WTC11 (cell line): ENCODE measurements around the gene SLC6A15. TPM values are rescaled to one million over a fixed set of nuclear protein-coding genes. Genes with fewer than 3 reads are reported as not detected.

Experiments
- ATAC-seq: fragments of 200-7000 bp; cut with Tn5 transposase; 2 replicates; pipeline ENCODE4 v1.10.0; 2021; ENCODE audit warnings: mild to moderate bottlenecking, moderate library complexity
- CTCF ChIA-PET: fragments of 300-600 bp; sonication (Branson Sonifier 250); formaldehyde crosslinking; loops from one replicate; lab custom pipeline; 2021; ENCODE audit warnings: antibody characterized with exemption; lab: Charles Lee
- POLR2A ChIA-PET: fragments of 350-600 bp; sonication (Branson Sonifier 250); formaldehyde crosslinking; loops from one replicate; lab custom pipeline; 2021; ENCODE audit warnings: antibody characterized with exemption; lab: Charles Lee
- DNase-seq: peaks from one replicate; pipeline ENCODE4 v3.0.0; 2021; ENCODE audit warnings: low spot score
- H3K27ac Mint-ChIP-seq: 2 replicates; pipeline ENCODE4 v1.8.0; 2021; ENCODE audit warnings: mixed read lengths
- H3K27me3 Mint-ChIP-seq: 2 replicates; pipeline ENCODE4 v1.8.0; 2021; ENCODE audit warnings: low read depth, mild to moderate bottlenecking, moderate library complexity, mixed read lengths
- H3K36me3 Mint-ChIP-seq: 2 replicates; pipeline ENCODE4 v1.8.0; 2021; ENCODE audit warnings: mixed read lengths
- H3K4me1 Mint-ChIP-seq: 2 replicates; pipeline ENCODE4 v1.8.0; 2022; ENCODE audit warnings: mixed read lengths
- H3K4me3 Mint-ChIP-seq: 2 replicates; pipeline ENCODE4 v1.8.0; 2021; ENCODE audit warnings: mild to moderate bottlenecking, moderate library complexity, mixed read lengths
- H3K9me3 Mint-ChIP-seq: 2 replicates; pipeline ENCODE4 v1.8.0; 2021; ENCODE audit warnings: mixed read lengths
- AR ChIP-seq: fragments of 250-450 bp; sonication (Bioruptor Pico); IDR thresholded peaks from 2 replicates; pipeline ENCODE4 v1.9.0; 2021; ENCODE audit warnings: mild to moderate bottlenecking
- ESRRA ChIP-seq: sonication (generic); formaldehyde crosslinking; IDR thresholded peaks from 2 replicates; pipeline ENCODE4 v1.8.1; 2022; ENCODE audit warnings: mild to moderate bottlenecking, missing genetic modification reagents, borderline replicate concordance
- FOXP1 ChIP-seq: sonication (generic); formaldehyde crosslinking; IDR thresholded peaks from 2 replicates; pipeline ENCODE4 v1.8.0; 2022; ENCODE audit warnings: missing genetic modification reagents, mild to moderate bottlenecking, moderate library complexity, borderline replicate concordance
- JAZF1 ChIP-seq: fragments of 250-450 bp; sonication (Bioruptor Pico); IDR thresholded peaks from 2 replicates; pipeline ENCODE4 v1.9.0; 2021; ENCODE audit warnings: moderate library complexity, mild to moderate bottlenecking, inconsistent platforms
- KAT7 ChIP-seq: sonication (generic); formaldehyde crosslinking; IDR thresholded peaks from 2 replicates; pipeline ENCODE4 v1.8.1; 2023; ENCODE audit warnings: missing genetic modification reagents, mild to moderate bottlenecking, borderline replicate concordance
- MLX ChIP-seq: sonication (generic); formaldehyde crosslinking; IDR thresholded peaks from 2 replicates; pipeline ENCODE4 v1.8.1; 2023; ENCODE audit warnings: mild to moderate bottlenecking, missing genetic modification reagents, moderate library complexity
- MYBL2 ChIP-seq: sonication (generic); formaldehyde crosslinking; IDR thresholded peaks from 2 replicates; pipeline ENCODE4 v1.8.1; 2023; ENCODE audit warnings: mild to moderate bottlenecking, moderate library complexity, missing genetic modification reagents
- NFATC4 ChIP-seq: fragments of 250-450 bp; sonication (Bioruptor Pico); IDR thresholded peaks from 2 replicates; pipeline ENCODE4 v1.9.0; 2021; ENCODE audit warnings: mild to moderate bottlenecking
- NR3C1 ChIP-seq: sonication (generic); formaldehyde crosslinking; conservative IDR thresholded peaks from 2 replicates; pipeline ENCODE4 v1.8.1; 2023; ENCODE audit warnings: low read depth, mild to moderate bottlenecking, missing genetic modification reagents
- OVOL2 ChIP-seq: fragments of 250-450 bp; sonication (Bioruptor Pico); IDR thresholded peaks from 2 replicates; pipeline ENCODE4 v1.9.0; 2021; ENCODE audit warnings: mild to moderate bottlenecking, borderline replicate concordance
- RELA ChIP-seq: sonication (generic); formaldehyde crosslinking; IDR thresholded peaks from 2 replicates; pipeline ENCODE4 v1.8.1; 2022; ENCODE audit warnings: missing genetic modification reagents, mild to moderate bottlenecking, borderline replicate concordance
- TCF7 ChIP-seq: sonication (generic); formaldehyde crosslinking; IDR thresholded peaks from 2 replicates; pipeline ENCODE4 v1.8.0; 2022; ENCODE audit warnings: mild to moderate bottlenecking, low read depth, missing genetic modification reagents, moderate library complexity
- ZNF121 ChIP-seq: sonication (generic); formaldehyde crosslinking; IDR thresholded peaks from 2 replicates; pipeline ENCODE4 v1.8.0; 2023; ENCODE audit warnings: missing genetic modification reagents
- ZNF263 ChIP-seq: sonication (generic); formaldehyde crosslinking; IDR thresholded peaks from 2 replicates; pipeline ENCODE4 v1.8.1; 2022; ENCODE audit warnings: low read depth, mild to moderate bottlenecking, moderate library complexity, missing genetic modification reagents
- ZNF396 ChIP-seq: fragments of 250-450 bp; sonication (Bioruptor Pico); IDR thresholded peaks from 2 replicates; pipeline ENCODE4 v1.8.0; 2021; ENCODE audit warnings: mild to moderate bottlenecking, moderate library complexity, borderline replicate concordance
- total RNA-seq: library from RNA; stranded (reverse); gene quantifications from 3 replicates; pipeline ENCODE4 v1.2.3, GENCODE V29; 2021
- TF ChIP-seq, protein P1 (sequence below): sonication (generic); formaldehyde crosslinking; IDR thresholded peaks from 2 replicates; pipeline ENCODE4 v1.8.1; 2022; ENCODE audit warnings: mild to moderate bottlenecking, missing genetic modification reagents, moderate library complexity, borderline replicate concordance
- TF ChIP-seq, protein P2 (sequence below): sonication (generic); formaldehyde crosslinking; IDR thresholded peaks from 2 replicates; pipeline ENCODE4 v1.8.1; 2022; ENCODE audit warnings: low read depth, mild to moderate bottlenecking, moderate library complexity, missing genetic modification reagents, borderline replicate concordance
- TF ChIP-seq, protein P3 (sequence below): fragments of 250-450 bp; sonication (Bioruptor Pico); IDR thresholded peaks from 2 replicates; pipeline ENCODE4 v1.9.0; 2021; ENCODE audit warnings: mild to moderate bottlenecking
- TF ChIP-seq, protein P4 (sequence below): sonication (generic); formaldehyde crosslinking; IDR thresholded peaks from 2 replicates; pipeline ENCODE4 v1.8.1; 2023; ENCODE audit warnings: mild to moderate bottlenecking, missing genetic modification reagents, borderline replicate concordance
- TF ChIP-seq, protein P5 (sequence below): fragments of 250-450 bp; sonication (Bioruptor Pico); conservative IDR thresholded peaks from 2 replicates; pipeline ENCODE4 v1.9.0; 2021; ENCODE audit warnings: mild to moderate bottlenecking

Gene SLC6A15
- total RNA-seq, 1 experiment from 2014 or later = 27.0 TPM

GRCh38 chr12:84950971-84951546 lies 38.5 kb upstream of the SLC6A15 start:
- ATAC-seq = no peak
- Mint-ChIP-seq H3K4me1 (no peaks in the 10 kb centered on the region), H3K27ac (no peak overlapping the region), H3K27me3 (no peaks in the 10 kb centered on the region), H3K36me3 (no peaks in the 10 kb centered on the region), H3K9me3 (no peaks in the 10 kb centered on the region), H3K4me3 (no peak overlapping the region)
- no peak for DNase-seq
- ChIA-PET POLR2A (no interaction called here), CTCF (no interaction called here)
- no peak for TF ChIP-seq FOXP1 (CRISPR knock-in tag)
- TF ChIP-seq, protein P1, sequence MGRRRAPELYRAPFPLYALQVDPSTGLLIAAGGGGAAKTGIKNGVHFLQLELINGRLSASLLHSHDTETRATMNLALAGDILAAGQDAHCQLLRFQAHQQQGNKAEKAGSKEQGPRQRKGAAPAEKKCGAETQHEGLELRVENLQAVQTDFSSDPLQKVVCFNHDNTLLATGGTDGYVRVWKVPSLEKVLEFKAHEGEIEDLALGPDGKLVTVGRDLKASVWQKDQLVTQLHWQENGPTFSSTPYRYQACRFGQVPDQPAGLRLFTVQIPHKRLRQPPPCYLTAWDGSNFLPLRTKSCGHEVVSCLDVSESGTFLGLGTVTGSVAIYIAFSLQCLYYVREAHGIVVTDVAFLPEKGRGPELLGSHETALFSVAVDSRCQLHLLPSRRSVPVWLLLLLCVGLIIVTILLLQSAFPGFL (CRISPR knock-in tag) = no peak
- no peak for TF ChIP-seq RELA
- no peak for TF ChIP-seq KAT7
- no peak for TF ChIP-seq AR
- no peak for TF ChIP-seq ZNF263
- TF ChIP-seq ESRRA (CRISPR knock-in tag) = no peak
- TF ChIP-seq, protein P2, sequence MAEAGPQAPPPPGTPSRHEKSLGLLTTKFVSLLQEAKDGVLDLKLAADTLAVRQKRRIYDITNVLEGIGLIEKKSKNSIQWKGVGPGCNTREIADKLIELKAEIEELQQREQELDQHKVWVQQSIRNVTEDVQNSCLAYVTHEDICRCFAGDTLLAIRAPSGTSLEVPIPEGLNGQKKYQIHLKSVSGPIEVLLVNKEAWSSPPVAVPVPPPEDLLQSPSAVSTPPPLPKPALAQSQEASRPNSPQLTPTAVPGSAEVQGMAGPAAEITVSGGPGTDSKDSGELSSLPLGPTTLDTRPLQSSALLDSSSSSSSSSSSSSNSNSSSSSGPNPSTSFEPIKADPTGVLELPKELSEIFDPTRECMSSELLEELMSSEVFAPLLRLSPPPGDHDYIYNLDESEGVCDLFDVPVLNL (CRISPR knock-in tag) = no peak
- TF ChIP-seq NFATC4 (CRISPR knock-in tag) = no peak
- no peak for TF ChIP-seq OVOL2 (CRISPR knock-in tag)
- no peak for TF ChIP-seq ZNF396 (CRISPR knock-in tag)
- no peak for TF ChIP-seq MLX (CRISPR knock-in tag)
- TF ChIP-seq, protein P3, sequence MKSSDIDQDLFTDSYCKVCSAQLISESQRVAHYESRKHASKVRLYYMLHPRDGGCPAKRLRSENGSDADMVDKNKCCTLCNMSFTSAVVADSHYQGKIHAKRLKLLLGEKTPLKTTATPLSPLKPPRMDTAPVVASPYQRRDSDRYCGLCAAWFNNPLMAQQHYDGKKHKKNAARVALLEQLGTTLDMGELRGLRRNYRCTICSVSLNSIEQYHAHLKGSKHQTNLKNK (CRISPR knock-in tag) = no peak
- TF ChIP-seq, protein P4, sequence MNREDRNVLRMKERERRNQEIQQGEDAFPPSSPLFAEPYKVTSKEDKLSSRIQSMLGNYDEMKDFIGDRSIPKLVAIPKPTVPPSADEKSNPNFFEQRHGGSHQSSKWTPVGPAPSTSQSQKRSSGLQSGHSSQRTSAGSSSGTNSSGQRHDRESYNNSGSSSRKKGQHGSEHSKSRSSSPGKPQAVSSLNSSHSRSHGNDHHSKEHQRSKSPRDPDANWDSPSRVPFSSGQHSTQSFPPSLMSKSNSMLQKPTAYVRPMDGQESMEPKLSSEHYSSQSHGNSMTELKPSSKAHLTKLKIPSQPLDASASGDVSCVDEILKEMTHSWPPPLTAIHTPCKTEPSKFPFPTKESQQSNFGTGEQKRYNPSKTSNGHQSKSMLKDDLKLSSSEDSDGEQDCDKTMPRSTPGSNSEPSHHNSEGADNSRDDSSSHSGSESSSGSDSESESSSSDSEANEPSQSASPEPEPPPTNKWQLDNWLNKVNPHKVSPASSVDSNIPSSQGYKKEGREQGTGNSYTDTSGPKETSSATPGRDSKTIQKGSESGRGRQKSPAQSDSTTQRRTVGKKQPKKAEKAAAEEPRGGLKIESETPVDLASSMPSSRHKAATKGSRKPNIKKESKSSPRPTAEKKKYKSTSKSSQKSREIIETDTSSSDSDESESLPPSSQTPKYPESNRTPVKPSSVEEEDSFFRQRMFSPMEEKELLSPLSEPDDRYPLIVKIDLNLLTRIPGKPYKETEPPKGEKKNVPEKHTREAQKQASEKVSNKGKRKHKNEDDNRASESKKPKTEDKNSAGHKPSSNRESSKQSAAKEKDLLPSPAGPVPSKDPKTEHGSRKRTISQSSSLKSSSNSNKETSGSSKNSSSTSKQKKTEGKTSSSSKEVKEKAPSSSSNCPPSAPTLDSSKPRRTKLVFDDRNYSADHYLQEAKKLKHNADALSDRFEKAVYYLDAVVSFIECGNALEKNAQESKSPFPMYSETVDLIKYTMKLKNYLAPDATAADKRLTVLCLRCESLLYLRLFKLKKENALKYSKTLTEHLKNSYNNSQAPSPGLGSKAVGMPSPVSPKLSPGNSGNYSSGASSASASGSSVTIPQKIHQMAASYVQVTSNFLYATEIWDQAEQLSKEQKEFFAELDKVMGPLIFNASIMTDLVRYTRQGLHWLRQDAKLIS (CRISPR knock-in tag) = no peak
- TF ChIP-seq ZNF121 = no peak
- no peak for TF ChIP-seq TCF7
- TF ChIP-seq, protein P5, sequence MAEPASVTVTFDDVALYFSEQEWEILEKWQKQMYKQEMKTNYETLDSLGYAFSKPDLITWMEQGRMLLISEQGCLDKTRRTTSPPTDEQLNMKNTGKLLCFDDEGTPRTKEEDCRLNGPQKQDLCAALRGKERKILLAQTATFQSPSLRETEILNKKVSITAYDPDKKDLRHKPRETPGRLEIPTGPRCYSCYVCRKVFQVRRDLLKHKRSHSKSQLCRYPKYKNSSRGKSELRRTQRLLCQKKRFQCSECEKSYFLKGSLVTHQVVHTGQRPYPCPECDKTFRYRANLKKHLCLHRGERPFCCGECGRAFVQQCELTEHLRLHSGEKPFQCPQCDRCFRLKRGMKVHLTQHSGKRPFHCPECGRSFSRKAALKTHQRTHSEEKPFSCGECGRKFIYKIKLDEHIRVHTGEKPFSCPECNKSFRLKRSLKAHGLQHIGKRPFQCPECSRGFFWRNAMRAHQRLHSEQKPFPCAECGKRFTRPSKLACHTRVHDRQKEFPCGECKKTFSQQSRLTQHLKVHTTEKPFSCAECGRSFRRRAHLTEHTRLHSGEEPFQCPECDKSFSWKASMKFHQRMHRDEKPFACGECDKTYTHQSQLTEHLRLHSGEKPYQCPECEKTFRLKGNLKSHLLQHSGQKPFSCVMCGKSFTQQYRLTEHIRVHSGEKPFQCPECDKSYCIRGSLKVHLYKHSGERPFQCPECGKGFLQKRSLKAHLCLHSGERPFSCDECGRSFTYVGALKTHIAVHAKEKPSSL = no peak
- no peak for TF ChIP-seq JAZF1 (CRISPR knock-in tag)
- no peak for TF ChIP-seq NR3C1
- TF ChIP-seq MYBL2 (CRISPR knock-in tag) = no peak
